Measurements from ENCODE around the gene EGR1. TPM values are rescaled to one million over a fixed set of nuclear protein-coding genes. Genes with fewer than 3 reads are reported as not detected.

Gene EGR1
- total RNA-seq, 1 donor from 2014 or later, result 54.6 TPM

Other genes starting within 250 kb of the EGR1 start
- gene GFRA3, start 190.9 kb upstream of the EGR1 start, total RNA-seq, result not detected in 2 replicates
- 6.7 and 7.9 TPM in 2 replicates for gene CDC25C, start 133.7 kb upstream of the EGR1 start, total RNA-seq
- 24.1 and 27.1 TPM in 2 replicates for gene FAM53C, start 127.2 kb upstream of the EGR1 start, total RNA-seq
- 48.7 and 52.7 TPM in 2 replicates for gene KDM3B, start 112.8 kb upstream of the EGR1 start, total RNA-seq
- 3.5 and 4.6 TPM in 2 replicates for gene REEP2, start 26.4 kb upstream of the EGR1 start, total RNA-seq
- gene ETF1, start 77.8 kb downstream of the EGR1 start, total RNA-seq, result 200 and 205 TPM in 2 replicates
- 415 and 430 TPM in 2 replicates for gene HSPA9, start 109.9 kb downstream of the EGR1 start, total RNA-seq